LHCN-M2 (cell line): Measurements from ENCODE around the gene OXNAD1. TPM values are rescaled to one million over a fixed set of nuclear protein-coding genes. Genes with fewer than 3 reads are reported as not detected.

ENCODE experiments used
- DNase-seq: peaks from one replicate; pipeline ENCODE4 v3.0.0-alpha.2; 2012; ENCODE audit warnings: low read depth
- total RNA-seq: library from RNA; depleted of rRNA; stranded (reverse); fragments of >200 nt; gene quantifications from 2 replicates; pipeline ENCODE4 v1.2.3, GENCODE V29; 2014

Gene OXNAD1
- total RNA-seq, 1 experiment from 2014 or later = 5.5 TPM

DNA sequence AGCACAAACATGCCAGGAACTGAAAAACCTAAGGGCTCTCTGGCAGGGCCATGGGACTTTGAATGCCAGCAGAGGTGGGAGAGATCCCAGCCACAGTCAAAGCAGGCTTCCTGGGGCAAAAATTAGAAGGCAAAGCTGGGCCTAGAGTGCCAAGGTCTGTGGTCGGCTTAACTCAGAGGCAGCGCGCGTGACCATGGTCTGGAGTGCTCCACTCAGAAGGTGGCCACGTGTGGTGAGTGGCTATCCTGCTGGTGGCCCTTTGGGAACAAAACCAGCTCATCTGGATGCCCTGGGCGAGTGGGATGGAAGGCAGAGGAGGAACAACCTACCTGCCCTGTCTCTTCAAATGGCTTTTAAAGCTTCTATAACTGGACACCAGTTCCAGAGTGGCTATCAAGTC lies 63.1 kb downstream of the OXNAD1 start:
- no peak for DNase-seq

DNA sequence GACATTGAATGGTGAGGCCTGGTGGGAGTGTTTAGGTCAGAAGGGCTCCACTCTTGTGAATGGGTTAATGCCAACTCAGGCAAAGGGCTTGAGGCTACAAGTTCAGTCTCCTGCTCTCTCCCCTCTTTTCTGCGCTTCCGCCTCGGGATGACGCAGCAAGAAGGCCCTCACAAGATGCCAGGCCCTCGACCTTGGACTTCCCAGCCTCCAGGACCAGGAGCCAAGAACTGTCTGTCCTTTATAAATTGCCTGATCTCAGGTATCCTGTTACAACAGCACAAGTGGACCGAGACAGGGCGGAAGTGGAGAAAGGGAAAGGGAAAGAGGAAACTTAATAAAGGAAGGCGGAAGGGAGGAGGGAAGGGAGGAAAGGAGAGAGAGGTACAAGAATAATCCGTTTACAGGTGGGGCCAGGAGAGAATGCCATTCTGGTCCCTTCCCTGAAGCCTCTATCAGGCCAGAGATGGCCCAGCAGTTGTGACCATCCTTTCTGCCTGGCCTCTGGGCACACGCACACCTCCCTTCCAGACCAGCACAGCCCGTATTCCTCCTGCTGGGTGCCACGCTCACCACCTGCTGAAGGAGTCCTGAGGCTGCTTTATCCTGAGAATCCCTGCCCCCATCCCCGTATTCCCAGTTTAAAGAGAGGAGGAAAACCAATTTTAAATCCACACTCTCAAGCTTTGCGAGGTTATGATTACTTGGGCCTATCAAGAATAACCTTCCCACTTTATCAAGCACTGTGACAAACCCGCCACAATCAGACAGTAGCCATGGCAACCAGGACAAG lies 64.2 kb downstream of the OXNAD1 start:
- DNase-seq = no peak

DNA sequence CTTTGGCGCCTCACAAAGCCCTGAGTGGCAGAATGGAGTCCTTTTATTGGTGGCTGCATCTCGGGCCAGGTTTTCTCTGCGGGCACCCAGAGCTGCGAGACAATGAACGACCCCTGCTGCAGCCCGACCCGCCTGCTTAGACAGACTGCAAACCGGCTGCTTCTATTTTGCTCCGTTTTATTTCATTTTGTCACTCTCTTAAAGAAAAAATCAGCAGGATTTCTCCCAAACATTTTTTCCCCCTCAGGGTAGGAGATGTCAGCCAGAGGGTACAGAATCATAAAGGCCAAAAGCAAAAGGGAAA lies 64.8 kb downstream of the OXNAD1 start:
- DNase-seq = no peak

DNA sequence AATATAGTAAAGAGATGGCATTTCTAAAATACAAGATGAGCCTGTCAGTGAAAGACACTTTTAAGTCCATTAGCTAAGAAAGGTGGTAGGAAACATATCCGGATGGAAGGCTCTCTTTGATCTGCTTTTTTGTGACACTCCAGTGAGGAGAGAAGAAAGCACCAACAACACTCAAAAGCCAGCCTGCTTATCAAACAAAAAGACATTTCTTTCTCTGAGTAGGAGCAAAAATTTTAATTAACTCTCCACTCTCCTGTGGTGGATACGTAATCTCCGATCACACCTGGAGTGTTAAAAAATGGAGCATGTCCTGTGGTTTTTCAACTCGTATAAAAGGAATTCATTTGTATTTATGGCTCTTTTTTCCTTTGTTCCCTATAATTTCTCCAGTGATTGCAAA lies 65.3 kb downstream of the OXNAD1 start:
- DNase-seq = no peak

DNA sequence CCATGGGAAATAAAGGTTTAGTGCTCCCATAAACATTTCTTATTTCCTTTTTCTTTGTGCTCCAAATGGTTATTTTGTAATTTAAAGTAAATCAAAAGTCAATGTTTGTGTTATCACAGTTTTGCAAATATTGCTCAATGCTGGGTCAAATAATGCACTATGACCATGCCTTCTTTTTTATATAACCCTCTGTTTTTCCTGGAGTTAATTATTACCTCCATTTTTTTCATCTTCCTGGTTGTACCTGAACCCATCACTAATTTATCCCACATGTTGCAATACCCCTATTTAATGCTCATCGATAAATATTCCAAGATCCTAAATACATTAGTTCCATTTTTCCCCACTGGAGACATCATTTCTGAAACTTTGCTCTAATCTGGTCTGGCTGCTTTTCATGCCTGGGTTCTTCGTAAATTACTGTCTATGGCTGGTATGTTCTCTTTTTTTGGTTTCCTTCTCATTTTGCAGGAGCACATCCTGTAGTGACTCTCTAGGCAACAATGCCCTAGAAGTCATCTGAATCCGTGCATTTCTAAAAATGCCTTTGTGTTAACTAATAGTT lies 66.4 kb downstream of the OXNAD1 start:
- no peak for DNase-seq

DNA sequence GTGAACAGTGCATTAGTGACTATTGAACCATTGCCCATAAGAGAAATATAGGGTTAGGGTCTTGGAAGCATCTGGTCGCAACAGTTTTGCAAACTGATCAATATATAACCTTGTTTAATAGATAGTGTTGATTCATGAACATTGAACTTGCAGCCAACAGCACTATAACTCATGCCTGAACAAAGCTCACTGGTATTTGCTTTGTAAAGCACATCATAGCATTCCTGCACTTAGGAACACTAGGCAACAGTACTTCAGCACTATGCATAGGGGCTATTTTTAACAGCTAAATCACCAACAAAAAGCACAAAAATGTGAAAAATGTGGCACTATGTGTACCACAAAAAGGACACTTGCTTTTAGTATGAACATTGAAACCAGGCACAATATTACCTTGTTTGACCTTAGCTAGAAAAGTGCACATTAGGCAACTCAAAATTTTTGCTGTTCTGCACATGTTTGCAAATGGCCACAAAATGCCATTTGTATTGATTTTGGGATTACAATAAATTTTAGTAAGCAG lies 68.0 kb downstream of the OXNAD1 start:
- DNase-seq = peak; percentile 72

DNA sequence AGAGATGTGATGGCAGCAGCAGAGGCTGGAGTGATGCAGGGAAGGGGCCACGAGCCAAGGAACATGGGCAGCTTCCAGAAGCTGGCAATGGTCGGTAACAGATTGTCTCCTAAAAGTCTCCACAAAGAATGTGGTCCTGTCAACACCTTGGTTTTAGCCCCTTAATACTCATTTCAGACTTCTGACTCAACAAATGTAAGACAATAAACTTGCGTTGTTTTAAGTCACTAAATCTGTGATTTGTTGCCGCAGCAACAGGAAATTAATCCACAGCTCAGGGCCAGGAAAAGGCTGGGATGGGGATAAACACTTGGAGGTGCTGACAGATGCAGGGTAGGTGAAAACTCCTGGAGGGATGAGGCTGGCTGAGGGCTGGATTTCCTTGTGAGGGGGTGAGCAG lies 69.9 kb downstream of the OXNAD1 start:
- DNase-seq = peak; percentile 46

DNA sequence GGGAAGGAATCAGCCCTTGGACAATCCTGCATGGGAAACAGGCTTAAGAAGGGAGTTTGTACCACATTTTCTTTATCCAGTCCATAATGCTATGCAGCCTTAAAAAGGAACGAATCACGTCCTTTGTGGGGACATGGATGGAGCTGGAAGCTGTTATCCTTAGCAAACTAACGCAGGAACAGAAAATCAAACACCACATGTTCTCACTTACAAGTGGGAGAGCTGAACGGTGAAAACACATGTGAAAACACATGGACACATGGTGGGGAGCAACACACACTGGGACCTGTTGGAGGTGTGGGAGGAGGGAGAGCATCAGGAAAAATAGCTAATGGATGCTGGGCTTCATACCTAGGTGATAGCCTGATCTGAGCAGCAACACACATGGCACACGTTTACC lies 70.3 kb downstream of the OXNAD1 start:
- no peak for DNase-seq

DNA sequence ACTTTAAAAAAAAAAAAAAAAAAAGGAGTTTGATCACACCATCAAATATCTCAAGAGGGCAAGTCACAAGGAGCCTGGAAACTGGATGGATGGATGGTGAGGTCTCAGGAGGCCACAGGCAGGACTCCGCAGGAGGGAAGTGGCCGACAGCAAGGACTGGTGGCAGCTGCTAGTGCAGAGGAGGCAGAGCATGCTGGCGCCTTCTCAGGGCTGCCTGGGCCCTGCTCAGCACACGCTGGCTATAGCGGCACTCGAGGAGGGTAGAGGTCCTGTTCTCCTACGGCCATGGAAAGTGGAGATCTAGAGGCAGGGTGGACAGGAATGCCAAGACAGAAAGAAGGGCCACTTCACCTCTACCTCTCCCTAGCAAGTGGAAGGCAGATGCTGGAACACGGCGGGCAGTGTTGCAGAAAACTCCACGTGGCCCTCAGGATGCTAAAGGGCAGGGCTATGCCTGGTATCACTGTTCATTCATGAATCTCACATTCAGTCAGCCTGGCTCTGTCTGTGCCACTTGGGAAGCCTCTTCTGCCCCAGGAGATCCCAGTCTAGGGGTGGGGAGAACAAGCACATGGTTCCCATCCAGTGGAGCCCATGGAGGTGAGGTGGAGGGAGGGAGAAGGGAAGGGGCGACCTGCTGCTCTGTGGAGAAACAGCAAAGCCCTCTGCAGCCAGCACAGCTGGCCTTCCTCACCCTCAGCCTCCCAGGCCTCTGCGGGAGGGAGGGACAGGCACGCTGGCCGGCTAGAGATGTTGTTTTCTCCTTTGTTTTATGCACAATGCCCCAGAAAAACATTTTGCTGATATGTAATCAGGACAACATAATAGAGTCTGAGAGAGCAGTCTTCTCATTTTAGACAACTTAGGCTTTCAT lies 71.0 kb downstream of the OXNAD1 start:
- no peak for DNase-seq

DNA sequence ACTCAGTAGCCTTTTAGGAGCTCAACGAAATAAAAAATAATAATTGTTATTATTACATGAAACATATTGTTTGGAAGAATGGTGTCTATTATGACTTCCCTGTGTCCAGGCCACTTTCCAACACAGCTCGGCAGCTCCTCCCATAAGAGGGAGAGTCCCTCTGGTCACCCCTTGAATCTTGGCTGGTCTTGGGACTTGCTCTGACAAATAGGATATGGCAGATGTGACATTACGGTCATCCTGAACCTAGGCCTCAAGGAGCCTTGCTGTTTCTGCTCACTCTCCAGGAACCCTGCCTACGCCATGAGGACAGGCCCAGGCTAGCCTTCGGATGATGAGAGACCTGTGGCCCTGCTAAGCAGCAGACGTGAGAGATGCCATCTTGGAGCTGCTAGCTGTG lies 71.8 kb downstream of the OXNAD1 start:
- DNase-seq = no peak

DNA sequence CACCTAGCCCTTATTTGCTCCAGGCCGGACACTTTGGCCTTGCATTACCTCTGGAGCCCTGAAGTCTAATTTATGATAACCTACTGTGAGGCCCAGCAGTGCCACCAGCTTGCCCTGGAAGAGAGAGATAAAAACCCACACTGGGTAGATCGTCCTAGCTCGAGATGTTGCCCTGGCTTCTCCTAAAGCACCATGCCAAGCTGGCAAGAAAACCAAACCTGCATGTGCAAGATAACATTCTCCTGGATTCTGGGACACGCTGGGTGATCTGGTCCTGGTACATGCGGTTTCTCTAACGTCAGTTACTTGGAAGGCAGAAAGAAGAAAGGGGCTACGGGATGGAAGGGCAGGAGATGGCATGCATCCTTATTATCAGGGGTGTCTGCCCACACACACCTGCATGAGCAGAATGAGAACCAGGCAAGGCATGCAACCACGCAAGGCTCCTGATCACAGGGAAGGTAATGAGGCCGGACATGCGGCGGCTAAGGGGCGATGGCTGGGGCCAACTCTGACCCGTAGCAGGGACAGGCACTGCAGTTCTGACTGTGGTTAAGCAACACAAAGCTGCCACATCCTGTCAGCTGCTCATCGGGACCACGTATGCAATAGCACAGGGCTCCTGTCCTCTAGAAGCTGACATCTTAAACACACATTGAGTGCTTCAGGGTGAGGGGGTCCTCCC lies 73.0 kb downstream of the OXNAD1 start:
- peak; percentile 70 for DNase-seq

DNA sequence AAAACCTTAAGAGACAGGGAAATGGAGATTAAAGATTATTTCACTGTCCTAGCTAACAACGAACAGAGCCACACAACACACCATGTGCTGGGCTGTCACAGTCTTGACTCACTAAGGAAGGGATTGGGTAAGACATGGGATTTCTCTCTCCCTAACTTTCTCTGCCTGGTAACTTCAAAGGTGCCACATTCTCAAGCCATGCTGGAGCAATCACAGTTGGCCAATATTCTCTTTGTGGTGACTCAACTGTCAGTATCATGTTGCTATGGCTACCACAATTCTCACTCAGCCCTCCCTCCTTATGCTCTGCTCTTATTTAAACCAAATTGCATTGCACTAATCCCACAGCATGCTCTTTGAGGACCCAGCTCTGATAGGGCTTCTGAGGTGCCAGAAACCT lies 74.0 kb downstream of the OXNAD1 start:
- peak; percentile 97 for DNase-seq

DNA sequence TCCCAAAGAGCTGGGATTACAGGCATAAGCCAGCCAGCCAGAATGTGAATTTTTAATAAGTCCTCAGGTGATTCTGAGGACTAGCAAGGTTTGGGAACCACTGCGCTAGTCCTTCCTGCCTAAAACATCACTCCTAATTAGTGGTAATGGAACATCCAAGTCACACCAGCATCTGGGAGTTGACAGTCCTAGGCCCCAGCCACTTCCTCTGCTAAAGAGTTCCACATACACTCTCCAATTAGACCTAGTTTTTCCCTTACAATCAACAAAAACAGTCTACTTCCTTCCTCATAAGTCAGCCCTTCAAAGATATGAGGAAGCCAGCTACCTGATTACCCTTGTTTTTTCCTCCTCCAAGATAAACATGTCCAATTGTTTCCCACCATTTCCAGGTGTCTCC lies 78.1 kb downstream of the OXNAD1 start:
- no peak for DNase-seq

DNA sequence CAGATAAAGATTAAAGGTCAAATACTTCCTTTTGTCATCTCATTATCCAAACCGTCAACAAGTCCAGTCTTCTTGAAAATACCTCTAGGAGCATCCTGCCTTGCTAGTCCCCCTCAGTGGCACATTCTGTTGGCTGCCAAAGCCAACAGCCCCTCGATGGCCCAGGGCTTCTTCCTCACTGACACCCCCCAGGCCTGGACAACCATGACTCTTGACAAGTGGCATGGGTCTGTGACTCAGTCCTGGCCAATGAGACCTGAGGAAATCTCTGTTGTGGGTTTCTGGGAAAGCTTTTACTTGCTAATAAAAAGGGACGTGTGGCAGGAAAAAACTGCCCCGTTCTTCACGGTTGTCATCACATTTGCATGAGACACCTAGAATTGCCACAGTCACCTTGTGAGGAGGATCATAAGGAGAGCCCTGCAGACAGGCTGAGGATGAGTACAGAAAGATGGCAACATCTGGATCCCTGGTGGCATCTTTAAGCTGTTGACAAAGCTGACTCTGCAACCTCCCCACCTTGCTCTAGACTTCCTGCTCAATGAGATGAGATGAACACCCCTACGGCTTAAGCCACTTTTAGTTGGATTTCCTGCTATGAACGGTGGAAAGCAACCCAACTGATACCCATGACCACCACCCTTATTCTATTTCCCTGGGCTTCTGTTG lies 81.5 kb downstream of the OXNAD1 start:
- DNase-seq = no peak

DNA sequence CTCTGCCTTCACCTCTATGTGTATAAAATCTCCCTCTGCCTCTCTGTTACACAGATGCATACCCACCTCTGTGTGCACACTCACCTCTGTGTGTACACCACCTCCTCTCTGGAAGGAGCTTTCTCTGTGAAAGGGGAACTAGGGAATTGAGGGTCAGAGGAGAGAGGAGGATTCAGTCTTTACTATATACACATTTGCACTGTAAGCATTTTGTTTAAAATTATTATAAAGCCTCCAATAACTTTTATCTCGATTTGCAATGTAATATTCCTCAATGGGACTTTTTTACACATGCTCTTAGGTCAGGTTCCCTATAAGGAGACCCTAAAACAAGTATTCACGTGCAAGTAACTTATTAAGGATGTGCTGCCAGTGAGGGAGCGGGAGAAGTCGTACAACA lies 82.5 kb downstream of the OXNAD1 start:
- no peak for DNase-seq

DNA sequence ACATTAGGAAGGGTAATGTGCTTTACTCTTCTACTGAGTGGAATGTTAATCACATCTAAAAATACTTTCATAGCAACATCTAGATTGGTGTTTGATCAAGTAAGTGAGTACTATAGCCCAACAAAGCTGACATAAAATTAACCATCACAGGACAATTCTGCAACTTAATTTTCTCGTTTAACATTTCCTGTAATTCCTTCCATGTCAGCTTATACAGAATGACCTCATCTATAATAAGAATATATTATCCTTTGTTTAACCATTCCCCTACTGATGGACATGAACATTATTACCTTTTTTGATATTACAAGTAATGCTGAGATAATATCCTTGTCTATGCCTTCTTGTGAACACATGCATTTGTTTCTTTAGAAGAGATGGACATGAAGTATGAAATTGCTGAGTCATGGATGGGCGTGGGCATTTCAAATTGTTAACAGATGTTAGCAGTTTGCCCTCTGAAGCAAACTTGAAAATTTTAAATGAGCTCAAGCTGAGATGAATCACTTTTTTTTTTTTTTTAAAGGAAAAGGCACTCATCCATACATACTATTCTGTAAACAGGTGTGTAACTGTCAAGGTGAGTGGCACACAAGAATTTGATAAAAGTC lies 85.1 kb downstream of the OXNAD1 start:
- DNase-seq = peak; percentile 77

DNA sequence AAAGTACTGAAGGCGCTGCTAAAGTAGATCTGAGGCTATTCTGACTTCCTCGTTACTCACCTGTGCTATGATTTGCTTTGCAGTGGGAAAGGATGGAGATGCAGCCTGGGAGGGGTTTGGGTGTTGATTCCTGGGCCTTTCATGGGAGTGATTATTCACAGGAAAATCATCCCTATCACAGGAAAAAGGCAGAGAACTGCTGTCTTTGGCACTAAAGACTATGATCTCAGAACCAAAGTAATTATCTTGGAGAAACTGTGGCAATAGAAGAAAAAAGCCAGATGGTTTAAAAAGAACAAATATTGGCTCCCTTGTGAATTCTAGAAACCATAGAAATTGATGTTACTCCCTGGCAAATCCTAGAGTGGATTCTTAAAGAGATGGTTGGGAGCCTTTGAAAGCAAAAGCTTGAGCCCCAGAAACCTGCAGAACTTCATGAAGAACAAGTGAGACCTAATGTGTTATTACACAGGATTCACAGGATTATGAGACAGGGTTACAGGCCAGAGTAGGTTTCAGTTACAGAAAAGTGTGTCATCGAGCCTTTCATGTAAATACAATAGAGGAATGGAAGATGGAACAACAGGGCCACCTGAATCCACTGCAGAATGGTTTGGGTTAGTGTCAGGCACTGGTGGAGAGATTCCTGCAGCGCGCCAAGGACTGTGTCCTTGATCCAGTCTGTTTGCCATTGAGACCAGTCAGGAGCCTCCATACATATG lies 85.7 kb downstream of the OXNAD1 start:
- DNase-seq = peak; percentile 20

DNA sequence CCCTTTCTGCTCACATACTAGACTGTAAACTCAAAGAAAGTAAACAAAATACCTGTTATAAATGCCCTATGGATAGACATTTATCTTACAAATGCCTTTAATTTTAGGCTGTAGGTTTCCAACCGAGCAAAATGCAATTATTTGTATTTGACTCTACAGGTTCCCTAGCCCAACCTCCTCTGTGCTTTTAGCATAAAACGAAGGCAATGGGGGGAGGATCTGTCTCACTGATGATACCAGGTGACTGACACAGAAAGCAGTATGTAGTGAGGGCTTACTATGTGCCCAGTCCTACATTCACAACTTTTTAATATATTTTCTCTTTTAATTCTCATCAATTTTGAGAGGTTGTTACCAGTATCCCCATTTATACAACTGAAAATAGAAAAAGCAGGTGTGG lies 87.4 kb downstream of the OXNAD1 start:
- DNase-seq = no peak

DNA sequence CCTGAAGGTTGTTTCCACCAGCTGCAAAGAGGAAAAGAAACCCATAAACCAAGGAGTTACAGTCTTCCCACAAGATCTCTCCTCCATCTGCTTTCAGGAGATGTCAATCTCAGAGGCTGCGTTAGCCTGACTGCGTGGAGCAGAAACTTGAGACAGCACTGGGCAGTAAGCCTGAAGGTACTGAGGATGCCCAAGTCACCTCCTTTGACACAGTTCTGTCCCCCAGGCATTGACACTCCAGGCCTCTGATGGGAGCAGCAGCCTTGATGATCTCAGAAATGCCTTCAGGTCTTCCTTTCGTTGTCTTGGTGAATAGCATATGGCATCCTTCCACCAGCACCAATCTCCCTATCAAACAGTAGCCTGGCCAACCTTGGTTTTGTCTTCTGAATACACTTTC lies 89.3 kb downstream of the OXNAD1 start:
- DNase-seq = no peak
